Fibroblast of lung (primary cell): ENCODE data around the gene RASSF5.

Experiments
- EZH2 ChIP-seq: IDR thresholded peaks from 2 replicates; pipeline ENCODE4 v1.5.1; 2012; ENCODE audit warnings: low read length, control low read depth, mild to moderate bottlenecking; ENCODE audit errors: missing control alignments
- TF ChIP-seq, protein P1 (sequence below), 2 donors: IDR thresholded peaks in 1 of 2; conservative IDR thresholded peaks in 1 of 2; 1 replicate in 1 of 2; 2 replicates in 1 of 2; pipeline ENCODE4 v1.5.1; 2011 to 2012; ENCODE audit warnings: low read length in 2 of 2, control low read depth in 1 of 2, inconsistent platforms in 1 of 2, low read depth in 1 of 2, mild to moderate bottlenecking in 1 of 2

DNA sequence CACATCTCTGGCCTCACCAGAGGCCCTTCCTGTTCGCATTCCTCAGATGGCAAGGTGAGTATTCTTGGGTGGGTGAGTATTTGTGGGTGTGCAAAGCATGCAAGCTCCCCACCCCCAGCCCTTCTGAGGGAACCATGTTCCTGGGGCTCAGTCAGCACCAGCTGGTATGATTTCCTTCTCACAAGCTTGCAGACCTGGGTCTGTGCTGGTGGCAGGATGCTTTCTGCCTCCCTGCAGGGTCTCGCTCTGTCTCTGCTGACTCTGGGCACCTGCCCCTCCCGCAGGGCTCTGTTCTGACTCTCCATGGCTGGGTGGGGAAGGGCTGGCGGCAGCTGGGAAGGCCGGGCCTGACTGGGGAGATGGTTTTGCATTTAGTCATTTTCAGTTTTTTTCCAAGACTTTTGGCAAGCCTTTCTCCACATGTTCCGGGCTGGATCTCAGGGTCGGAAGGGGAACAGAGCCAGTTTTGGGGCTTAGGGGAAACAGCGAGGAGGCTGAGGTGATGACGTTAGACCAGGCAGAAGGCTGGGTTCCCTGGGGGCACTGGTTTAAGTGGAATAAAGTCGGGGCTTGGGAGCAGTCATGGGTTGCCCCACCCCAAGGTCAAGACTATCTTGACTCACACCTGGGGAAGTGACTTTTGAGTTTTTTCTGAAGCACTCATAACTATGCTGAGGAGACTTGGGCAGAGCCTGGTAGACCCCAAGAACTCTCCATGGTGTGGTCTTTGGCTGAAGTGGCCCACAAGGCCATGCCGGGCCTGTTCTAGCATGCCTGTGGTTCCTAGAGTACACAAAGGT lies 6.2 kb downstream of the RASSF5 start:
- TF ChIP-seq, protein P1, sequence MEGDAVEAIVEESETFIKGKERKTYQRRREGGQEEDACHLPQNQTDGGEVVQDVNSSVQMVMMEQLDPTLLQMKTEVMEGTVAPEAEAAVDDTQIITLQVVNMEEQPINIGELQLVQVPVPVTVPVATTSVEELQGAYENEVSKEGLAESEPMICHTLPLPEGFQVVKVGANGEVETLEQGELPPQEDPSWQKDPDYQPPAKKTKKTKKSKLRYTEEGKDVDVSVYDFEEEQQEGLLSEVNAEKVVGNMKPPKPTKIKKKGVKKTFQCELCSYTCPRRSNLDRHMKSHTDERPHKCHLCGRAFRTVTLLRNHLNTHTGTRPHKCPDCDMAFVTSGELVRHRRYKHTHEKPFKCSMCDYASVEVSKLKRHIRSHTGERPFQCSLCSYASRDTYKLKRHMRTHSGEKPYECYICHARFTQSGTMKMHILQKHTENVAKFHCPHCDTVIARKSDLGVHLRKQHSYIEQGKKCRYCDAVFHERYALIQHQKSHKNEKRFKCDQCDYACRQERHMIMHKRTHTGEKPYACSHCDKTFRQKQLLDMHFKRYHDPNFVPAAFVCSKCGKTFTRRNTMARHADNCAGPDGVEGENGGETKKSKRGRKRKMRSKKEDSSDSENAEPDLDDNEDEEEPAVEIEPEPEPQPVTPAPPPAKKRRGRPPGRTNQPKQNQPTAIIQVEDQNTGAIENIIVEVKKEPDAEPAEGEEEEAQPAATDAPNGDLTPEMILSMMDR (conservative IDR thresholded peaks at IDR 0.05 in 1 of 2, IDR thresholded peaks at IDR 0.05 in 1 of 2; ENCODE audit: low read depth in 1 of 2, low read length in 2 of 2), result no peak
- no peak for TF ChIP-seq EZH2
